H1 (cell line): ENCODE measurements around the gene ADAMTS15. TPM values are rescaled to one million over a fixed set of nuclear protein-coding genes. Genes with fewer than 3 reads are reported as not detected.

Source experiments
- CTCF ChIA-PET: fragments of 300-600 bp; sonication (Branson Sonifier 250); formaldehyde crosslinking; loops from one replicate; lab custom pipeline; 2021; ENCODE audit not compliant: partially characterized antibody; lab: Charles Lee
- POLR2A ChIA-PET: fragments of 300-600 bp; sonication (Branson Sonifier 250); formaldehyde crosslinking; loops from one replicate; lab custom pipeline; 2021; ENCODE audit warnings: inconsistent platforms; ENCODE audit not compliant: partially characterized antibody; lab: Charles Lee
- DNase-seq, 2 experiments: peaks; one replicate each; pipeline versions ENCODE4 v3.0.0 to v3.0.0-alpha.2; 2010 to 2022; ENCODE audit warnings: low spot score in 2 of 2, low read depth in 1 of 2, mixed read lengths in 1 of 2
- FAIRE-seq: peaks from 2 replicates; lab custom pipeline; 2011; peaks lifted over from hg19 to GRCh38; lab: Jason Lieb, UNC
- H2AFZ ChIP-seq: 2 replicates; pipeline ENCODE4 v1.8.1; 2012; ENCODE audit warnings: low read length, inconsistent platforms
- H2AK5ac ChIP-seq: 2 replicates; pipeline ENCODE4 v1.6.1; 2013; ENCODE audit warnings: low read depth, low read length
- H2BK120ac ChIP-seq: replicated peaks from 2 replicates; pipeline ENCODE3; 2013; ENCODE audit warnings: low read depth, low read length, inconsistent platforms
- H2BK12ac ChIP-seq: 2 replicates; pipeline ENCODE4 v1.6.1; 2013; ENCODE audit warnings: low read depth, low read length
- H2BK15ac ChIP-seq: 2 replicates; pipeline ENCODE4 v1.6.1; 2013; ENCODE audit warnings: low read length
- H2BK20ac ChIP-seq: 2 replicates; pipeline ENCODE4 v1.6.1; 2013; ENCODE audit warnings: low read length
- H2BK5ac ChIP-seq: 2 replicates; pipeline ENCODE4 v1.6.1; 2013; ENCODE audit warnings: low read depth, low read length
- H3K14ac ChIP-seq: 2 replicates; pipeline ENCODE4 v1.6.1; 2013; ENCODE audit warnings: inconsistent platforms; ENCODE audit not compliant: insufficient read length
- H3K18ac ChIP-seq: 2 replicates; pipeline ENCODE4 v1.6.1; 2013; ENCODE audit warnings: low read length; ENCODE audit errors: extremely low read depth
- H3K23ac ChIP-seq: 2 replicates; pipeline ENCODE4 v1.6.1; 2013; ENCODE audit warnings: inconsistent platforms; ENCODE audit not compliant: insufficient read length
- H3K23me2 ChIP-seq: 2 replicates; pipeline ENCODE4 v1.6.1; 2013; ENCODE audit warnings: low read depth, low read length
- H3K27ac ChIP-seq: 2 replicates; pipeline ENCODE4 v1.6.1; 2011; ENCODE audit warnings: low read depth, low read length, inconsistent platforms
- H3K27me3 ChIP-seq, 4 experiments: replicated peaks in 1 of 4; 1 replicate in 1 of 4; 2 replicates in 3 of 4; pipeline versions ENCODE4 v1.6.1 to v1.8.1; 2011 to 2013; ENCODE audit warnings: low read length in 3 of 4, mild to moderate bottlenecking in 3 of 4, inconsistent platforms in 2 of 4, mixed read lengths in 2 of 4, moderate library complexity in 1 of 4; ENCODE audit not compliant: control insufficient read depth in 3 of 4, insufficient read depth in 3 of 4; ENCODE audit errors: extremely low read depth in 1 of 4
- H3K36me3 ChIP-seq, 4 experiments: 2 replicates each; pipeline versions ENCODE4 v1.6.1 to v1.8.1; 2011 to 2013; ENCODE audit warnings: mild to moderate bottlenecking in 4 of 4, low read length in 3 of 4, moderate library complexity in 2 of 4, control low read depth in 1 of 4, inconsistent platforms in 1 of 4; ENCODE audit not compliant: insufficient read depth in 4 of 4, control insufficient read depth in 2 of 4
- H3K4ac ChIP-seq: replicated peaks from 2 replicates; pipeline ENCODE3; 2013; ENCODE audit warnings: low read length, low read depth, mixed read lengths, inconsistent platforms; ENCODE audit not compliant: insufficient read length
- H3K4me1 ChIP-seq, 4 experiments: replicated peaks in 1 of 4; 1 replicate in 1 of 4; 2 replicates in 3 of 4; pipeline versions ENCODE4 v1.6.1 to v1.8.1; 2011 to 2013; ENCODE audit warnings: low read length in 3 of 4, inconsistent platforms in 2 of 4, mixed read lengths in 1 of 4; ENCODE audit not compliant: insufficient read depth in 4 of 4, control insufficient read depth in 3 of 4
- H3K4me2 ChIP-seq, 2 experiments: 2 replicates each; pipeline versions ENCODE4 v1.6.1 to v1.8.1; 2011 to 2013; ENCODE audit warnings: low read depth in 2 of 2, low read length in 2 of 2, control low read depth in 1 of 2, inconsistent platforms in 1 of 2, mild to moderate bottlenecking in 1 of 2; ENCODE audit not compliant: insufficient read depth in 1 of 2
- H3K4me3 ChIP-seq, 4 experiments: fragments of 200-600, 300-600 bp in 1 of 4; sonication (generic), shearing (Covaris generic), sonication (Bioruptor Twin) in 1 of 4; 2 replicates each; pipeline versions ENCODE4 v1.5.1 to v1.8.1; 2011 to 2016; ENCODE audit warnings: low read length in 4 of 4, low read depth in 3 of 4, control low read depth in 2 of 4, inconsistent platforms in 2 of 4, mild to moderate bottlenecking in 2 of 4, mixed read lengths in 1 of 4, moderate library complexity in 1 of 4; ENCODE audit not compliant: insufficient read depth in 2 of 4; ENCODE audit errors: extremely low read depth in 1 of 4
- H3K56ac ChIP-seq: replicated peaks from 2 replicates; pipeline ENCODE3; 2013; ENCODE audit warnings: low read depth, mild to moderate bottlenecking, mixed read lengths, low read length, inconsistent platforms; ENCODE audit not compliant: insufficient read length
- H3K79me1 ChIP-seq: 2 replicates; pipeline ENCODE4 v1.6.1; 2013; ENCODE audit warnings: low read depth, low read length, control low read depth
- H3K79me2 ChIP-seq, 2 experiments: 2 replicates each; pipeline versions ENCODE4 v1.6.1 to v1.8.1; 2012 to 2013; ENCODE audit warnings: low read length in 2 of 2, mild to moderate bottlenecking in 2 of 2, inconsistent platforms in 1 of 2; ENCODE audit not compliant: insufficient read depth in 2 of 2, control insufficient read depth in 1 of 2
- H3K9ac ChIP-seq, 4 experiments: replicated peaks in 1 of 4; 1 replicate in 1 of 4; 2 replicates in 3 of 4; pipeline versions ENCODE4 v1.6.1 to v1.8.1; 2011 to 2013; ENCODE audit warnings: low read depth in 3 of 4, low read length in 3 of 4, control low read depth in 2 of 4, mild to moderate bottlenecking in 2 of 4, moderate library complexity in 2 of 4, inconsistent platforms in 1 of 4; ENCODE audit errors: extremely low read depth in 1 of 4
- H3K9me3 ChIP-seq, 2 experiments: 2 replicates each; pipeline versions ENCODE4 v1.6.1 to v1.8.1; 2012 to 2013; ENCODE audit warnings: mild to moderate bottlenecking in 2 of 2, moderate library complexity in 2 of 2, control low read depth in 1 of 2, inconsistent platforms in 1 of 2, low read depth in 1 of 2, low read length in 1 of 2, mixed read lengths in 1 of 2; ENCODE audit not compliant: insufficient read depth in 2 of 2
- H4K20me1 ChIP-seq, 2 experiments: replicated peaks in 1 of 2; 2 replicates each; pipeline versions ENCODE3 to v1.8.1; 2011 to 2013; ENCODE audit warnings: inconsistent platforms in 2 of 2, low read length in 2 of 2, mild to moderate bottlenecking in 1 of 2; ENCODE audit not compliant: insufficient read depth in 2 of 2, control insufficient read depth in 1 of 2
- H4K5ac ChIP-seq: 2 replicates; pipeline ENCODE4 v1.6.1; 2013; ENCODE audit warnings: low read length, low read depth, mixed read lengths, inconsistent platforms; ENCODE audit not compliant: insufficient read length
- H4K8ac ChIP-seq: 2 replicates; pipeline ENCODE4 v1.8.0; 2013; ENCODE audit warnings: mild to moderate bottlenecking, moderate library complexity, low read length, inconsistent platforms; ENCODE audit not compliant: insufficient read depth; ENCODE audit errors: extremely low read depth
- H4K91ac ChIP-seq: replicated peaks from 2 replicates; pipeline ENCODE3; 2013; ENCODE audit warnings: low read length, mixed read lengths, inconsistent platforms; ENCODE audit not compliant: insufficient read length
- ASH2L ChIP-seq: fragments of 200-600, 300-600 bp; sonication (generic); IDR thresholded peaks from one replicate; pipeline ENCODE4 v1.7.1; 2017; ENCODE audit warnings: low read length
- CTBP2 ChIP-seq: IDR thresholded peaks from 2 replicates; pipeline ENCODE4 v1.7.0; 2011; ENCODE audit warnings: borderline replicate concordance, mild to moderate bottlenecking, moderate library complexity, mixed read lengths, low read length; ENCODE audit not compliant: insufficient read depth, insufficient read length
- EP300 ChIP-seq, 2 experiments: IDR thresholded peaks; 1 replicate in 1 of 2; 2 replicates in 1 of 2; pipeline ENCODE4 v1.6.1; 2011 to 2012; ENCODE audit warnings: low read depth in 2 of 2, low read length in 2 of 2, mild to moderate bottlenecking in 2 of 2, borderline replicate concordance in 1 of 2, inconsistent platforms in 1 of 2, moderate library complexity in 1 of 2
- JUN ChIP-seq: IDR thresholded peaks from 2 replicates; pipeline ENCODE4 v1.6.1; 2011; ENCODE audit warnings: low read depth, mild to moderate bottlenecking, improper control_type of control experiment, low read length
- JUND ChIP-seq: IDR thresholded peaks from 2 replicates; pipeline ENCODE4 v1.6.1; 2011; ENCODE audit warnings: mild to moderate bottlenecking, improper control_type of control experiment, low read length
- KDM1A ChIP-seq: fragments of 200-600, 300-600 bp; sonication (generic); IDR thresholded peaks from 2 replicates; pipeline ENCODE4 v1.7.1; 2016; ENCODE audit warnings: mild to moderate bottlenecking, low read length, borderline replicate concordance
- KDM4A ChIP-seq: IDR thresholded peaks from one replicate; pipeline ENCODE4 v1.7.1; 2012; ENCODE audit warnings: low read depth, mild to moderate bottlenecking, moderate library complexity, low read length, inconsistent platforms; ENCODE audit not compliant: severe bottlenecking
- MAX ChIP-seq: IDR thresholded peaks from 2 replicates; pipeline ENCODE4 v1.6.1; 2012; ENCODE audit warnings: inconsistent platforms
- NANOG ChIP-seq: IDR thresholded peaks from 2 replicates; pipeline ENCODE4 v1.6.1; 2011; ENCODE audit warnings: low read length, low read depth, mild to moderate bottlenecking, inconsistent platforms; ENCODE audit not compliant: insufficient read depth, poor library complexity, severe bottlenecking
- RNF2 ChIP-seq: fragments of 200-900, 300-1000 bp; sonication (generic); IDR thresholded peaks from 2 replicates; pipeline ENCODE4 v1.7.1; 2016; ENCODE audit warnings: borderline replicate concordance, low read depth, mild to moderate bottlenecking, antibody characterized with exemption, low read length; ENCODE audit not compliant: poor library complexity, severe bottlenecking; ENCODE audit errors: missing control alignments
- TCF12 ChIP-seq: IDR thresholded peaks from 2 replicates; pipeline ENCODE4 v1.6.1; 2011; ENCODE audit warnings: low read depth, mild to moderate bottlenecking, low read length
- YY1 ChIP-seq: IDR thresholded peaks from 2 replicates; pipeline ENCODE4 v1.6.1; 2011; ENCODE audit warnings: low read depth, mild to moderate bottlenecking, low read length
- ZNF274 ChIP-seq: IDR thresholded peaks from 2 replicates; pipeline ENCODE4 v1.7.0; 2012; ENCODE audit warnings: low read length, borderline replicate concordance; ENCODE audit errors: extremely low read depth
- polyA plus RNA-seq, 7 experiments: library from polyadenylated mRNA; depleted of rRNA in 3 of 7; stranded (reverse) in 5 of 7; unstranded in 2 of 7; fragments of >200 nt in 5 of 7; fragments of 200-250 nt in 2 of 7; gene quantifications; 1 replicate in 5 of 7; 2 replicates in 1 of 7; 4 replicates in 1 of 7; pipeline versions ENCODE4 v1.2.1 to v1.2.3, GENCODE V29; 2011 to 2013; ENCODE audit warnings: missing spikeins in 2 of 7, mixed read lengths in 2 of 7
- total RNA-seq: library from RNA; stranded (reverse); fragmentation: NEBNext Ultra II Directional; extraction: Animal tissue kit (Norgen Biotek cat#: 25700); gene quantifications from 2 replicates; pipeline ENCODE4 v1.2.1, GENCODE V29; 2021

Gene ADAMTS15
- total and polyA plus RNA-seq, 2 of the 8 experiments (the other 6 are each of a cell fraction or from before 2014, with no cell fraction given), result 1.7 to 4.7 TPM

- no peak overlapping the region for H2AFZ ChIP-seq
- peaks cover 6 to 11% (median 7%) of the 10 kb centered on the region in 4 experiments for H3K4me1 ChIP-seq
- no peaks in the 10 kb centered on the region; the same call in 1 of the 2 replicates for H3K23me2 ChIP-seq
- no peak overlapping the region for H3K27ac ChIP-seq
- no peak overlapping the region for H3K4ac ChIP-seq
- no peak overlapping the region for H2BK20ac ChIP-seq
- H4K20me1 ChIP-seq, result no peaks in the 10 kb centered on the region
- H2AK5ac ChIP-seq, result peak overlapping the region; percentile 67; the same call in 1 of the 2 replicates
- no peak overlapping the region for H2BK5ac ChIP-seq
- H4K8ac ChIP-seq, result no peak overlapping the region
- POLR2A ChIA-PET, result no interaction called here
- no peaks in the 10 kb centered on the region for H3K79me2 ChIP-seq
- no peak overlapping the region for H2BK12ac ChIP-seq
- FAIRE-seq, result no peak
- no peak overlapping the region for H3K18ac ChIP-seq
- H3K4me2 ChIP-seq, result no peak overlapping the region
- TF ChIP-seq KDM4A (no peak), MAX (no peak), JUND (no peak), KDM1A (no peak), ZNF274 (no peak), EP300 (IDR thresholded peaks at IDR 0.05; ENCODE audit: borderline replicate concordance in 1 of 2, low read depth in 2 of 2, low read length in 2 of 2) (no peak), ASH2L (no peak), CTBP2 (no peak), JUN (no peak), RNF2 (no peak), YY1 (no peak), NANOG (no peak), TCF12 (no peak)
- TF ChIP-seq, all 59 proteins: peak for 0
- Histone ChIP-seq H3K27me3 (no peaks in the 10 kb centered on the region; a peak in 1 of 7 replicates), H4K91ac (no peak overlapping the region), H3K79me1 (no peaks in the 10 kb centered on the region), H3K9me3 (no peaks in the 10 kb centered on the region), H3K56ac (no peak overlapping the region), H3K36me3 (no peaks in the 10 kb centered on the region), H2BK120ac (no peak overlapping the region), H2BK15ac (no peak overlapping the region), H3K4me3 (no peak overlapping the region), H4K5ac (no peak overlapping the region), H3K9ac (no peak overlapping the region), H3K14ac (no peak overlapping the region), H3K23ac (no peak overlapping the region)
- CTCF ChIA-PET, result interaction anchor here (0.7 to 2.1 kb wide), 5 partner anchors 8 to 348 kb away, joined by 3 to 7 read pairs (median 4); no protein-coding TSS in a partner anchor
- peak in 1 of 2 experiments; percentile 34 for DNase-seq
Measured at GRCh38 chr11:130514316-130514715, 65.9 kb downstream of the ADAMTS15 start.
